Measurements from ENCODE around the gene FGD4. TPM values are rescaled to one million over a fixed set of nuclear protein-coding genes. Genes with fewer than 3 reads are reported as not detected.

The FGD4 gene
- total and polyA plus RNA-seq, 2 of the 4 experiments (the other 2 are of a cell fraction) = 2.1 to 8.8 TPM

DNA sequence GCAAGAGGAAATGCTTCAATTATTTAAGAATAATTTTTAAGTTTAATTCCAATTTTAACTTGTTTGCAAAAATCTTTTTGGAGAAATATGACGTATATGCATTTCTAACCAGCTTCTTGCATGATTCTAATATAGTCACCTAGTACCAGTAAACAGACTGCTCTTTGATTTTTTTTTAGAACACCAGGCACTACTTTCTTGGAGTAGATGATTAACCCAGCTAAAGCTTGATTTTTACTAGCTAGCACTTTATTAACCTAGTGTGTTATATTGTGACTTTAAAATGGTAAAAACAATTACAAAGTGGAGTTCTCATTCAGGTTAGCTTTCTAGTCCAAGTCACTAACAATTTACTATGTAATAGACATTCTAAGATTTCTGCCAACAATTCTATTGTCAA, 32.6 kb upstream of the FGD4 start:
- ATAC-seq (ENCODE audit: low read depth) (no peak), DNase-seq (no peak)
- H2BK15ac ChIP-seq (ENCODE audit: low read depth, low read length) = no peak overlapping the region
- H3K4me3 ChIP-seq (ENCODE audit: insufficient read depth, low read depth, low read length) = no peak overlapping the region
- in situ Hi-C loops (cut with MboI; ENCODE audit: low sequenced_read_pairs) (loop anchor here (25.0 kb wide), 1 partner anchor 1646 kb away; the partner anchor contains the start of gene ALG10), intact Hi-C loops (cut with micrococcal nuclease) (loop anchor here (10.0 kb wide), 1 partner anchor 358 kb away; no protein-coding TSS in a partner anchor), dilution Hi-C loops (cut with HindIII; ENCODE audit: low sequenced_read_pairs, unreplicated experiment) (no loop called here)
- TF ChIP-seq MAFK (IDR thresholded peaks at IDR 0.05; ENCODE audit: low read depth, low read length) (no peak), FOS (IDR thresholded peaks at IDR 0.05; ENCODE audit: low read depth, low read length) (no peak), BHLHE40 (IDR thresholded peaks at IDR 0.05; ENCODE audit: low read depth, low read length) (no peak)
- TF ChIP-seq, protein P1, sequence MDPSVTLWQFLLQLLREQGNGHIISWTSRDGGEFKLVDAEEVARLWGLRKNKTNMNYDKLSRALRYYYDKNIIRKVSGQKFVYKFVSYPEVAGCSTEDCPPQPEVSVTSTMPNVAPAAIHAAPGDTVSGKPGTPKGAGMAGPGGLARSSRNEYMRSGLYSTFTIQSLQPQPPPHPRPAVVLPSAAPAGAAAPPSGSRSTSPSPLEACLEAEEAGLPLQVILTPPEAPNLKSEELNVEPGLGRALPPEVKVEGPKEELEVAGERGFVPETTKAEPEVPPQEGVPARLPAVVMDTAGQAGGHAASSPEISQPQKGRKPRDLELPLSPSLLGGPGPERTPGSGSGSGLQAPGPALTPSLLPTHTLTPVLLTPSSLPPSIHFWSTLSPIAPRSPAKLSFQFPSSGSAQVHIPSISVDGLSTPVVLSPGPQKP (IDR thresholded peaks at IDR 0.05; ENCODE audit: borderline replicate concordance, low read depth, low read length) = no peak
- no peaks in the 10 kb centered on the region for H3K27me3 ChIP-seq (ENCODE audit: control insufficient read depth, insufficient read depth, low read length)
- no peaks in the 10 kb centered on the region for H3K4me1 ChIP-seq (ENCODE audit: control insufficient read depth, insufficient read depth, low read length)
- no peaks in the 10 kb centered on the region for H4K20me1 ChIP-seq (ENCODE audit: insufficient read depth, low read length)
- H3K9ac ChIP-seq (ENCODE audit: low read depth, low read length) = no peak overlapping the region
- H3K27ac ChIP-seq (ENCODE audit: insufficient read depth, low read length) = no peak overlapping the region
- no peak overlapping the region for H3K56ac ChIP-seq (ENCODE audit: extremely low read depth, insufficient read depth, low read length)
- no peak overlapping the region for H2BK5ac ChIP-seq (ENCODE audit: low read depth, low read length, poor library complexity, severe bottlenecking)
- no peak overlapping the region for H2AK9ac ChIP-seq (replicated peaks; ENCODE audit: low read depth, low read length, poor library complexity)
- H3K23ac ChIP-seq (ENCODE audit: low read depth, low read length) = no peak overlapping the region
- no peaks in the 10 kb centered on the region for H3K9me1 ChIP-seq (ENCODE audit: insufficient read depth, low read length)
- ChIA-PET POLR2A (ENCODE audit: unreplicated experiment) (no interaction called here), CTCF (no interaction called here)
- H3K14ac ChIP-seq (replicated peaks; ENCODE audit: low read depth, low read length) = no peak overlapping the region
- no peak overlapping the region for H2BK20ac ChIP-seq (ENCODE audit: low read depth, low read length)
- no peak overlapping the region for H4K5ac ChIP-seq (ENCODE audit: low read depth, low read length)
- no peak overlapping the region for H2AFZ ChIP-seq (replicated peaks; ENCODE audit: low read length, poor library complexity)
- no peak overlapping the region for H3K4ac ChIP-seq (ENCODE audit: low read depth, low read length)
- no peak overlapping the region for H2BK120ac ChIP-seq (ENCODE audit: low read depth, low read length)
- no peak overlapping the region for H3K18ac ChIP-seq (ENCODE audit: low read depth, low read length)
- no TSS peak for BruUV-seq (replicated peaks)
- H3K79me1 ChIP-seq (ENCODE audit: low read depth in 1 of 2, low read length in 2 of 2) = no peaks in the 10 kb centered on the region
- peaks cover 5% of the 10 kb centered on the region; the same call in 1 of the 2 replicates for H3K36me3 ChIP-seq (ENCODE audit: control insufficient read depth, insufficient read depth, low read length)
- no CpG with 5 or more reads among the region's 1 CpG for WGBS, 2 experiments (ENCODE audit: extremely low coverage in 2 of 2, insufficient read length in 1 of 2)
- H3K4me2 ChIP-seq (ENCODE audit: low read depth, low read length) = no peak overlapping the region
- H4K8ac ChIP-seq (ENCODE audit: low read depth in 2 of 2, low read length in 2 of 2) = no peak overlapping the region
- no peak overlapping the region for H4K91ac ChIP-seq (ENCODE audit: insufficient read depth, low read depth, low read length)
- H2AK5ac ChIP-seq (ENCODE audit: low read depth, low read length) = no peak overlapping the region
- no peaks in the 10 kb centered on the region for H3K9me3 ChIP-seq (ENCODE audit: control insufficient read depth, insufficient read depth, low read length)

Measured in IMR-90 (cell line).